Measurements from ENCODE around the gene MCTP1. TPM values are rescaled to one million over a fixed set of nuclear protein-coding genes. Genes with fewer than 3 reads are reported as not detected.

MCTP1 gene
- total and polyA plus RNA-seq, 2 of the 13 experiments (the other 11 are each of a cell fraction or from before 2014, with no cell fraction given), result 0.15 to 0.48 TPM

- TF ChIP-seq POGZ (CRISPR knock-in tag; IDR thresholded peaks at IDR 0.05) (no peak), NCOA1 (CRISPR knock-in tag; IDR thresholded peaks at IDR 0.05) (no peak), ZBTB44 (CRISPR knock-in tag; IDR thresholded peaks at IDR 0.05) (no peak), HIVEP1 (CRISPR knock-in tag; IDR thresholded peaks at IDR 0.05) (no peak), RCOR2 (CRISPR knock-in tag; IDR thresholded peaks at IDR 0.05) (no peak), ZSCAN20 (CRISPR knock-in tag; IDR thresholded peaks at IDR 0.05; ENCODE audit: borderline replicate concordance) (no peak), IRX3 (CRISPR knock-in tag; IDR thresholded peaks at IDR 0.05; ENCODE audit: borderline replicate concordance, low read depth) (no peak), MED1 (CRISPR knock-in tag; IDR thresholded peaks at IDR 0.05) (no peak)
Observed at GRCh38 chr5:95159603-95160002, 125.3 kb downstream of the MCTP1 start (continued).

DNA sequence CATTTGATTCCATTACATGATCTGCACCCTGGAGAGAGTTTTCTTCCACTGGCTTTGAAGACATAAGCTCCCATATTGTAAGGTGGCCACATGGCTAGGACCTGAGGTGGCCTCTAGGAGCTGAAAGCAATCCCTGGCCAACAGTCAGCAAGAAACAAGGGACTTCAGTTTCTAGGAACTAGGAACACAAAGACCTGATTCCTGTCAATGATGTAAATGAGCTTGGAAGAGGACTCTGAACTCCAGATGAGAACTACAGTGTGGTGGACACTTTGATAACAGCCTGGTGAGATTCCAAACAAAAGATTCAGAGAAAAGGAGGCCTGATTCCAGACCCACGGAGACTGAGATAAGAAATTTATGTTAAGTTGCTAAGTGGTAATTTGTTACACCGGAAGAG, 129.0 kb downstream of the MCTP1 start:
- 8% methylated on average over 2 of the region's 2 CpGs for WGBS (ENCODE audit: low lambda C conversion rate)
- Histone ChIP-seq H3K9ac (ENCODE audit: insufficient read depth, low read depth, low read length) (no peak overlapping the region), H3K36me3 (replicated peaks in 1 of 2; ENCODE audit: control insufficient read depth in 1 of 2, insufficient read depth in 2 of 2, low read length in 2 of 2) (no peaks in the 10 kb centered on the region), H3K27me3 (ENCODE audit: control insufficient read depth in 1 of 2, insufficient read depth in 2 of 2, low read length in 2 of 2) (no peaks in the 10 kb centered on the region), H3K4me3 (replicated peaks in 1 of 3; ENCODE audit: insufficient read depth in 1 of 3, low read depth in 2 of 3, low read length in 3 of 3) (no peak overlapping the region), H3K79me2 (ENCODE audit: insufficient read depth, low read length) (no peaks in the 10 kb centered on the region), H2AFZ (ENCODE audit: low read length) (no peak overlapping the region), H3K9me3 (ENCODE audit: low read length) (no peaks in the 10 kb centered on the region), H3K4me2 (ENCODE audit: low read depth, low read length) (0 out of 2 replicates have a peak overlapping the region, but pooled peaks have one; percentile 3), H3K4me1 (ENCODE audit: insufficient read depth, low read length) (0 out of 2 replicates have a peak, but pooled peaks cover 10% of the 10 kb centered on the region), H3K27ac (ENCODE audit: extremely low read length, insufficient read depth, low read length) (no peak overlapping the region), H4K20me1 (ENCODE audit: insufficient read depth, low read length) (no peaks in the 10 kb centered on the region)
- DNase-seq (ENCODE audit: low spot score) (peak; percentile 3), FAIRE-seq (no peak), ATAC-seq (peak; percentile 69)
- no TSS peak for BruUV-seq (replicated peaks)
- in situ Hi-C loops (cut with HindIII; ENCODE audit: extremely low pct_ligation_motif_present, low pct_unique_long_range_greater_than_20kb), result no loop called here
- ChIA-PET CTCF (ENCODE audit: low intra/inter-chr PET ratio, low total read pairs) (no interaction called here), POLR2A (no interaction called here)
- intact Hi-C loops (cut with micrococcal nuclease; ENCODE audit: unreplicated experiment), result no loop called here
- TF ChIP-seq SOX13 (IDR thresholded peaks at IDR 0.05) (no peak), SOX13 (CRISPR knock-in tag; conservative IDR thresholded peaks at IDR 0.05 in 1 of 2, IDR thresholded peaks at IDR 0.05 in 1 of 2) (peak in 1 of 2 experiments; percentile 29; a peak in 1 of 4 replicates), GZF1 (CRISPR knock-in tag; IDR thresholded peaks at IDR 0.05) (no peak), HNF4A (CRISPR knock-in tag; IDR thresholded peaks at IDR 0.05) (0 out of 2 replicates have a peak, but pooled peaks have one; percentile 16), ZNF260 (CRISPR knock-in tag; IDR thresholded peaks at IDR 0.05; ENCODE audit: borderline replicate concordance, low read depth) (no peak), BCL6 (CRISPR knock-in tag; IDR thresholded peaks at IDR 0.05) (peak; percentile 76)
